ENCODE data around the gene TRAP1. TPM values are rescaled to one million over a fixed set of nuclear protein-coding genes. Genes with fewer than 3 reads are reported as not detected.

TRAP1 gene
- total RNA-seq, 1 experiment from 2014 or later, result 137 TPM

DNA sequence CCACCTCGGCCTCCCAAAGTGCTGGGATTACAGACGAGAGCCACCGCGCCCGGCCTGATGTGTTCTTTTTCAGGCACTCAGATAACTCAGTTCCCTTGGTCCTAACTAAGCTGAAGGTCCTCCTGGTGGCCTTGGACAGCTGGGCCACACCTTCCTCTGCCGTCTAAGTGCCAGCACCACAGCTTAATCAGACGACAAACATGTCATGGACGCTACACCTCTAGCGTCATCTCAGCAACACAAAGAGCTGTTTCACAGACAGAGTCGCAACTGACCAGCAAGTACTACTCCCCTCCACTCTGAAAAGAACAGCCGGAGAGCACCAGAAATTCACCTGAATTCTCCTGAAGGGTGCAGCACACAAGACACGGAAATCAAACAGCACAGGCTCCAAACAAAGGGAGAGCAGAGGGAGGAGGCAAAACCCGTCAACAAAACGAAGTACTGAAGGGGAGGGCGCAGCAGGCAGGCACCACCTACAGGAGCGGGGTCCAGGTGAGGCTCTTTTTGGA, 4.4 kb downstream of the TRAP1 start:
- CTCF ChIA-PET, result no interaction called here
- no peaks in the 10 kb centered on the region; the same call in 1 of the 2 replicates for H3K36me3 ChIP-seq (ENCODE audit: control insufficient read depth, insufficient read depth, low read length)
- no TSS peak for BruUV-seq (replicated peaks)
- no peak for DNase-seq (ENCODE audit: low read depth, low spot score)
- H3K9me3 ChIP-seq (ENCODE audit: control insufficient read depth, insufficient read depth, low read depth, low read length), result no peaks in the 10 kb centered on the region
- intact Hi-C loops (cut with micrococcal nuclease; ENCODE audit: unreplicated experiment), result no loop called here
- peaks cover 1% of the 10 kb centered on the region for H3K4me1 ChIP-seq (ENCODE audit: control insufficient read depth, insufficient read depth, low read length)
- ATAC-seq, result no peak
- H3K4me3 ChIP-seq (ENCODE audit: low read depth in 2 of 2, low read length in 2 of 2), result no peak overlapping the region
- POLR2A ChIA-PET, result interaction anchor here (0.7 kb wide), 1 partner anchor 17 kb away, joined by 5 read pairs; no protein-coding TSS in a partner anchor
- in situ Hi-C loops (cut with HindIII; ENCODE audit: low pct_unique_long_range_greater_than_20kb, low sequenced_read_pairs), result no loop called here
- H3K27ac ChIP-seq (ENCODE audit: low read length), result no peak overlapping the region
- TF ChIP-seq, protein P1, sequence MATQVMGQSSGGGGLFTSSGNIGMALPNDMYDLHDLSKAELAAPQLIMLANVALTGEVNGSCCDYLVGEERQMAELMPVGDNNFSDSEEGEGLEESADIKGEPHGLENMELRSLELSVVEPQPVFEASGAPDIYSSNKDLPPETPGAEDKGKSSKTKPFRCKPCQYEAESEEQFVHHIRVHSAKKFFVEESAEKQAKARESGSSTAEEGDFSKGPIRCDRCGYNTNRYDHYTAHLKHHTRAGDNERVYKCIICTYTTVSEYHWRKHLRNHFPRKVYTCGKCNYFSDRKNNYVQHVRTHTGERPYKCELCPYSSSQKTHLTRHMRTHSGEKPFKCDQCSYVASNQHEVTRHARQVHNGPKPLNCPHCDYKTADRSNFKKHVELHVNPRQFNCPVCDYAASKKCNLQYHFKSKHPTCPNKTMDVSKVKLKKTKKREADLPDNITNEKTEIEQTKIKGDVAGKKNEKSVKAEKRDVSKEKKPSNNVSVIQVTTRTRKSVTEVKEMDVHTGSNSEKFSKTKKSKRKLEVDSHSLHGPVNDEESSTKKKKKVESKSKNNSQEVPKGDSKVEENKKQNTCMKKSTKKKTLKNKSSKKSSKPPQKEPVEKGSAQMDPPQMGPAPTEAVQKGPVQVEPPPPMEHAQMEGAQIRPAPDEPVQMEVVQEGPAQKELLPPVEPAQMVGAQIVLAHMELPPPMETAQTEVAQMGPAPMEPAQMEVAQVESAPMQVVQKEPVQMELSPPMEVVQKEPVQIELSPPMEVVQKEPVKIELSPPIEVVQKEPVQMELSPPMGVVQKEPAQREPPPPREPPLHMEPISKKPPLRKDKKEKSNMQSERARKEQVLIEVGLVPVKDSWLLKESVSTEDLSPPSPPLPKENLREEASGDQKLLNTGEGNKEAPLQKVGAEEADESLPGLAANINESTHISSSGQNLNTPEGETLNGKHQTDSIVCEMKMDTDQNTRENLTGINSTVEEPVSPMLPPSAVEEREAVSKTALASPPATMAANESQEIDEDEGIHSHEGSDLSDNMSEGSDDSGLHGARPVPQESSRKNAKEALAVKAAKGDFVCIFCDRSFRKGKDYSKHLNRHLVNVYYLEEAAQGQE (IDR thresholded peaks at IDR 0.05; ENCODE audit: insufficient read depth in 1 of 2, low read depth in 2 of 2, low read length in 1 of 2), result no peak
- TF ChIP-seq POLR2AphosphoS5 (IDR thresholded peaks at IDR 0.05; ENCODE audit: low read depth, low read length), result no peak
- TF ChIP-seq, protein P2, sequence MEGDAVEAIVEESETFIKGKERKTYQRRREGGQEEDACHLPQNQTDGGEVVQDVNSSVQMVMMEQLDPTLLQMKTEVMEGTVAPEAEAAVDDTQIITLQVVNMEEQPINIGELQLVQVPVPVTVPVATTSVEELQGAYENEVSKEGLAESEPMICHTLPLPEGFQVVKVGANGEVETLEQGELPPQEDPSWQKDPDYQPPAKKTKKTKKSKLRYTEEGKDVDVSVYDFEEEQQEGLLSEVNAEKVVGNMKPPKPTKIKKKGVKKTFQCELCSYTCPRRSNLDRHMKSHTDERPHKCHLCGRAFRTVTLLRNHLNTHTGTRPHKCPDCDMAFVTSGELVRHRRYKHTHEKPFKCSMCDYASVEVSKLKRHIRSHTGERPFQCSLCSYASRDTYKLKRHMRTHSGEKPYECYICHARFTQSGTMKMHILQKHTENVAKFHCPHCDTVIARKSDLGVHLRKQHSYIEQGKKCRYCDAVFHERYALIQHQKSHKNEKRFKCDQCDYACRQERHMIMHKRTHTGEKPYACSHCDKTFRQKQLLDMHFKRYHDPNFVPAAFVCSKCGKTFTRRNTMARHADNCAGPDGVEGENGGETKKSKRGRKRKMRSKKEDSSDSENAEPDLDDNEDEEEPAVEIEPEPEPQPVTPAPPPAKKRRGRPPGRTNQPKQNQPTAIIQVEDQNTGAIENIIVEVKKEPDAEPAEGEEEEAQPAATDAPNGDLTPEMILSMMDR (IDR thresholded peaks at IDR 0.05), result no peak
- TF ChIP-seq SIN3A (IDR thresholded peaks at IDR 0.05; ENCODE audit: borderline replicate concordance, insufficient read depth, low read depth, low read length), result no peak
- TF ChIP-seq TCF7L2 (IDR thresholded peaks at IDR 0.05; ENCODE audit: low read depth, low read length), result no peak
- H3K27me3 ChIP-seq (ENCODE audit: control insufficient read depth, insufficient read depth, low read length), result no peaks in the 10 kb centered on the region

DNA sequence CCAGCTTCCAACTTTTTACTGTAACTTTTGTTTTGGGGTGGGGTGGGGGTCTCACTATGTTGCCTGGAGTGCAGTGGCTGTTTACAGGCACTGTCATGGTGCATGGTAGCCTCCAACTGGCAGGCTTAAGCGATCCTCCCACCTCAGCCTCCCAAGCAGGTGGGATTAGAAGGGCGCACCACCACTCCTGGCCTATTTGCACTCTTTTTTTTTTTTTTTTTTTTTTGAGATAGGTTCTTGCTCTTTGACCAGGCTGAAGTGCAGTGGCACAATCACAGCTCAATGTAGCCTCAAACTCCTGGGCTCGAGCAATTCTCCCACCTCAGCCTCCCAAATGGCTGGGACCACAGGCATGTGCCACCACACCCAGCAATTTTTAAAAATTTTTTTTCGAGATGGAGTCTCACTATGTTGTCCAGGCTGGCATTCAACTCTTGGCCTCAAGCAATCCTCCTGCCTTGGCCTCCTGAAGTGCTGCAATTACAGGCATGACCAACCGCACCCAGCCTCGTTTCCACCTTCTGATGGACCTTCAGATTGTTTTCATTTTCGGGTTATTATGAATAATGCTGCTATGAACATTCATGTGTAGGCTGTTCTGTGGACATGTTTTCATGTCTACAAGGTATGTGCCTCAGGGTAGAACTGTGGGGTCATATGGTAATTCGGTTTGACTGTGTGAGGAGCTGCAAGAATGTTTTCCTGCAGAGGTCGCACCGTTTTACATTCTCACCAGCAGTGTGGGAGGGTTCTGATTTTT, 10.9 kb downstream of the TRAP1 start:
- intact Hi-C loops (cut with micrococcal nuclease; ENCODE audit: unreplicated experiment), result no loop called here
- no peaks in the 10 kb centered on the region for H3K4me1 ChIP-seq (ENCODE audit: control insufficient read depth, insufficient read depth, low read length)
- no peak for ATAC-seq
- POLR2A ChIA-PET, result no interaction called here
- in situ Hi-C loops (cut with HindIII; ENCODE audit: low pct_unique_long_range_greater_than_20kb, low sequenced_read_pairs), result no loop called here
- no peak for TF ChIP-seq SIN3A (IDR thresholded peaks at IDR 0.05; ENCODE audit: borderline replicate concordance, insufficient read depth, low read depth, low read length)
- no peak for TF ChIP-seq POLR2AphosphoS5 (IDR thresholded peaks at IDR 0.05; ENCODE audit: low read depth, low read length)
- no peak for TF ChIP-seq TCF7L2 (IDR thresholded peaks at IDR 0.05; ENCODE audit: low read depth, low read length)
- TF ChIP-seq, protein P1 (IDR thresholded peaks at IDR 0.05; ENCODE audit: insufficient read depth in 1 of 2, low read depth in 2 of 2, low read length in 1 of 2), result no peak
- TF ChIP-seq, protein P2 (IDR thresholded peaks at IDR 0.05), result no peak
- no peak overlapping the region for H3K27ac ChIP-seq (ENCODE audit: low read length)
- H3K36me3 ChIP-seq (ENCODE audit: control insufficient read depth, insufficient read depth, low read length), result no peaks in the 10 kb centered on the region
- TSS peak; percentile 42 for BruUV-seq (replicated peaks)
- H3K4me3 ChIP-seq (ENCODE audit: low read depth in 2 of 2, low read length in 2 of 2), result no peak overlapping the region
- H3K9me3 ChIP-seq (ENCODE audit: control insufficient read depth, insufficient read depth, low read depth, low read length), result no peaks in the 10 kb centered on the region
- no peak for DNase-seq (ENCODE audit: low read depth, low spot score)
- H3K27me3 ChIP-seq (ENCODE audit: control insufficient read depth, insufficient read depth, low read length), result no peaks in the 10 kb centered on the region
- CTCF ChIA-PET, result no interaction called here

All from Panc1 (cell line).